Progenitor cell of endocrine pancreas (in vitro differentiated cells): ENCODE measurements around the gene MYO5C. TPM values are rescaled to one million over a fixed set of nuclear protein-coding genes. Genes with fewer than 3 reads are reported as not detected.

ENCODE experiments used
- DNase-seq: peaks from one replicate; pipeline ENCODE4 v3.0.0; 2021; ENCODE audit warnings: low spot score; ENCODE audit not compliant: unreplicated experiment
- H3K27ac Mint-ChIP-seq: 2 replicates; pipeline ENCODE4 v1.8.0; 2021; ENCODE audit warnings: mild to moderate bottlenecking, moderate library complexity, mixed read lengths
- H3K27me3 Mint-ChIP-seq: 2 replicates; pipeline ENCODE4 v1.8.0; 2021; ENCODE audit warnings: mixed read lengths
- H3K36me3 Mint-ChIP-seq: 2 replicates; pipeline ENCODE4 v1.8.0; 2022; ENCODE audit warnings: mixed read lengths; ENCODE audit not compliant: insufficient read depth
- H3K4me1 Mint-ChIP-seq: 2 replicates; pipeline ENCODE4 v1.8.0; 2021; ENCODE audit warnings: low read depth, mixed read lengths
- H3K4me3 Mint-ChIP-seq: 2 replicates; pipeline ENCODE4 v1.8.0; 2021; ENCODE audit warnings: low read depth, mild to moderate bottlenecking, moderate library complexity, mixed read lengths
- H3K9me3 Mint-ChIP-seq: 2 replicates; pipeline ENCODE4 v1.8.0; 2021; ENCODE audit warnings: low read depth, mixed read lengths
- total RNA-seq: library from RNA; stranded (reverse); gene quantifications from 2 replicates; pipeline ENCODE4 v1.2.1, GENCODE V29; 2021
- TF ChIP-seq, protein P1 (sequence below): fragments of 200-600 bp; sonication (generic); IDR thresholded peaks from one replicate; pipeline ENCODE4 v1.5.0; 2021; ENCODE audit warnings: antibody characterized with exemption, mild to moderate bottlenecking; ENCODE audit not compliant: unreplicated experiment

The MYO5C gene
- total RNA-seq, 1 donor from 2014 or later, result 65.6 TPM

DNA sequence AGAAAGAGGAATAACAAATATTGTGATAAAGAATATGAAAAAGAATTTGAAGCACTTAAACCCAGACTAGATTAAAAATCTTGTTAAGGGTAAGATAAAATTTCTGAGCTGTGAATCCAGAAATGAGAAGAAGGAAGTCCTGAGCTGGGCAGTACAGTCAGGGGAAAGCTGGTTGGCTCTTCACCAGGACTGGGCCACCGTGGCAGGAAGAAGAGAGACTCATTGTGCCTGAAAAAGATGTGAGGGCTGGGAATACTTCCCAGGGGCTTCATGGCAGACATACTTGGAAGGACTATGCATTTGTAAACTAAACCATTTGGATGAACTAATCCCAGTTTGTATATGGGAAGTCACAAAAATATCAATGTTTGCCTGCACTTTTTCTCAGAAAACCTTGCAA lies 28.5 kb upstream of the MYO5C start:
- peaks cover 11% of the 10 kb centered on the region for H3K36me3 Mint-ChIP-seq
- no peak for DNase-seq
- no peaks in the 10 kb centered on the region for H3K27me3 Mint-ChIP-seq
- no peak overlapping the region for H3K27ac Mint-ChIP-seq
- no peaks in the 10 kb centered on the region for H3K4me1 Mint-ChIP-seq
- H3K4me3 Mint-ChIP-seq, result no peak overlapping the region
- no peaks in the 10 kb centered on the region for H3K9me3 Mint-ChIP-seq
- TF ChIP-seq, protein P1, sequence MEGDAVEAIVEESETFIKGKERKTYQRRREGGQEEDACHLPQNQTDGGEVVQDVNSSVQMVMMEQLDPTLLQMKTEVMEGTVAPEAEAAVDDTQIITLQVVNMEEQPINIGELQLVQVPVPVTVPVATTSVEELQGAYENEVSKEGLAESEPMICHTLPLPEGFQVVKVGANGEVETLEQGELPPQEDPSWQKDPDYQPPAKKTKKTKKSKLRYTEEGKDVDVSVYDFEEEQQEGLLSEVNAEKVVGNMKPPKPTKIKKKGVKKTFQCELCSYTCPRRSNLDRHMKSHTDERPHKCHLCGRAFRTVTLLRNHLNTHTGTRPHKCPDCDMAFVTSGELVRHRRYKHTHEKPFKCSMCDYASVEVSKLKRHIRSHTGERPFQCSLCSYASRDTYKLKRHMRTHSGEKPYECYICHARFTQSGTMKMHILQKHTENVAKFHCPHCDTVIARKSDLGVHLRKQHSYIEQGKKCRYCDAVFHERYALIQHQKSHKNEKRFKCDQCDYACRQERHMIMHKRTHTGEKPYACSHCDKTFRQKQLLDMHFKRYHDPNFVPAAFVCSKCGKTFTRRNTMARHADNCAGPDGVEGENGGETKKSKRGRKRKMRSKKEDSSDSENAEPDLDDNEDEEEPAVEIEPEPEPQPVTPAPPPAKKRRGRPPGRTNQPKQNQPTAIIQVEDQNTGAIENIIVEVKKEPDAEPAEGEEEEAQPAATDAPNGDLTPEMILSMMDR, result no peak

DNA sequence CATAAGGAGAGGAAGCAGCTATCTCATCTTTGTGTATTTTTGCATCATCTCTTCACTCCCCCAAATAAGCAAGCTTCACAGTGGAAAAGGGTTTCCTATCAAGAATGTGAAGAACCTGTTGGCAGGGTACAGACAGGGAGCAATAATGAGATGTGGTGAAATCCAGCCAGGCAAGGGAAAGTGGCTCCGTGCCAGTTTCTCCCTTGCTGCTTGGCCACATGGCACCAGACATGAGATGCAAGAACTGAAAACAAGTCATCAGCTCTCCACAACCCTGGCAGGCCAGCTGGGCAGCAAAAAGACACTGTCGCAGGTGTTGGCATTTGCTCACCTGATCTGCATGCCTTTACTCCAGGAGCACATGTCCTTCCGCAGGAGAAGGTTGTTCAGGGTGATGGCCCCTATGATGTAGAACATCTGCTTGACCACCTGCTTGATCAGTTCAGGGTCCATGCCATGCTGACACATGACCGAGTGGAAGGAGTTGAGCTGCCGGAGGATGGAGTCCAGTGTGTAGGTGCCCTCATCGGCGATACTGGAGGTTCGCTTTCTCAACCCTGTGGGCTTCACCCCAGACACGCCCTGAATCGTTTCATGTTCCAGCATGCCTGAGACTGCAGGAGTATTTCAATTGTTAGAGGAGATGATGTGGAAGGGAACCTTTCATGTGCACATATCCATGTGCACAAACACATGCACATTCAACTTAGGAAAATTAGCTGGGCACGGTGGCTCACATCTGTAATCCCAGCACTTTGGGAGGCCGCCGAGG lies 23.3 kb upstream of the MYO5C start:
- Mint-ChIP-seq H3K4me1 (no peaks in the 10 kb centered on the region), H3K9me3 (no peaks in the 10 kb centered on the region), H3K27ac (no peak overlapping the region), H3K27me3 (no peaks in the 10 kb centered on the region), H3K36me3 (peaks cover 21% of the 10 kb centered on the region), H3K4me3 (no peak overlapping the region)
- TF ChIP-seq, protein P1, result no peak
- DNase-seq, result no peak

DNA sequence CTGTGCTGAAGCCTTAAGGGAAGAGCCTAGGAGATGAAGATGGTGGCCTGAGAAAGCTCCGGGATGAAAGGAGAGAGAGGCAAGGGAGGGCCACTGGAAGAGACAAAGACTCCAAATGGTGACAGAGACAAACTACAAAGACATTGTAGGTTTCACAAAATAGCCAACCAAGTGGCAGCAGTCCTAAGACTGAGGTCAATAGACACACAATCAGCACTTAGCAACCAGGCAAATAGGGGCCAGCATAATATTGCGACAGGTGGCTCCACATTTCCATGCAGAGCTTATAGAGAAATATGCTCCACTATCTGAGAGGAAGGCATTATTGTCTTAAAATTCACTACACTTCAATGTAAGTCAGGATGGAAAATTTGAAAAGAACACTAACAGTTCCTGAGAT lies 22.1 kb upstream of the MYO5C start:
- Mint-ChIP-seq H3K4me1 (no peaks in the 10 kb centered on the region), H3K36me3 (peaks cover 26% of the 10 kb centered on the region), H3K4me3 (no peak overlapping the region), H3K9me3 (no peaks in the 10 kb centered on the region), H3K27ac (peak overlapping the region; percentile 79), H3K27me3 (no peaks in the 10 kb centered on the region)
- no peak for DNase-seq
- TF ChIP-seq, protein P1, result no peak

DNA sequence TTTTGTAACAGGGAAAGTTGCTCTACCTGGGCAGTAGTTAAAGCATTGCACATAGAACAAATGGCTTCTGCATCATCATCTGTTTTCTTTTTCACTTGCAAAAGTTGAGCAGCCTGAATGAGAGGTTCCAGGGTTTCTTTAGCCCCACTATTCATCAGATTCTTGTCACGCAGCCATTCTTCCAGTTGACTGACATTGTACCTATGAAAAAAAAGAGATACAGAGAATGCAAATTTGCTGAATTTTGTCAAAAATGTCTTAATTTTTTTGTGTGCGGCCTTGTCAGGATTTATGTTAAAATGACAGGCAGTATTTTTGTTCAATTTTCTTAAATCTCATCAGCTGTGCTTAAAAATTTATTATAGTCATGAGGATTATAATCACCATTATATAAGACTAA lies 21.4 kb upstream of the MYO5C start:
- H3K27ac Mint-ChIP-seq, result no peak overlapping the region
- no peaks in the 10 kb centered on the region for H3K9me3 Mint-ChIP-seq
- H3K4me1 Mint-ChIP-seq, result no peaks in the 10 kb centered on the region
- H3K27me3 Mint-ChIP-seq, result no peaks in the 10 kb centered on the region
- H3K4me3 Mint-ChIP-seq, result no peak overlapping the region
- TF ChIP-seq, protein P1, result no peak
- peaks cover 26% of the 10 kb centered on the region for H3K36me3 Mint-ChIP-seq
- DNase-seq, result no peak

DNA sequence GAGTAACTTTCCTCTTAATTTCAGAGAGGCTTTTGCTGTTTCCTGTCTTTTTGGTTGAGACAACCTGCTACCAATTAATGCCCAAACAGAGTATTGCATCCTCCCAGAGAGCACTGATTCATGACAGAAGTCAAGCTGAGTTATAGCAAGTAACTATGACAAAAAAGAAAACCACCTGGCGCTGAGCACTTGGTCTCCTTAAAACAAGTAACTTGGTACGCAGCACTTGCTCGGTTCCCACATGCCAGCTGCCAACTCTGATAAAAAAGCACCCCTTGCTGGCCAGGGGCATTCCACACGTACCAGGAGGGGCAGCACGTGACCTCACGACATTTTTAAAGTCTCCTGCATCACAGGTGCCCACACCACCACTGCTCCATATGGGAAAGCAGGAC lies 13.5 kb upstream of the MYO5C start:
- Mint-ChIP-seq H3K36me3 (peaks cover 10% of the 10 kb centered on the region), H3K4me1 (no peaks in the 10 kb centered on the region), H3K9me3 (peaks cover 4% of the 10 kb centered on the region), H3K4me3 (no peak overlapping the region), H3K27me3 (no peaks in the 10 kb centered on the region), H3K27ac (no peak overlapping the region)
- no peak for DNase-seq
- TF ChIP-seq, protein P1, result no peak
